ENCODE results near the gene CBX6.
A peak's percentile ranks its signal among the peaks of the same experiment; 100 is the strongest.

CBX6 gene

GRCh38 chr22:38826386-38826785, 45.6 kb downstream of the CBX6 start:
- H4K8ac ChIP-seq (ENCODE audit: low read depth, low read length) = no peak overlapping the region
- no peaks in the 10 kb centered on the region for H3K36me3 ChIP-seq (replicated peaks in 1 of 2; ENCODE audit: control insufficient read depth in 2 of 2, insufficient read depth in 2 of 2, low read length in 2 of 2)
- H2AK5ac ChIP-seq (ENCODE audit: low read depth, low read length) = peak overlapping the region; percentile 37
- no peak overlapping the region for H3K4me3 ChIP-seq (ENCODE audit: low read length in 2 of 2)
- H2AFZ ChIP-seq (ENCODE audit: low read length) = no peak overlapping the region
- peaks cover 2% of the 10 kb centered on the region for H3K79me1 ChIP-seq (ENCODE audit: low read depth, low read length)
- no peak overlapping the region for H2BK12ac ChIP-seq (ENCODE audit: low read length)
- no peaks in the 10 kb centered on the region for H3K9me3 ChIP-seq (replicated peaks in 1 of 2; ENCODE audit: control insufficient read depth in 2 of 2, insufficient read depth in 1 of 2, low read depth in 1 of 2, low read length in 2 of 2)
- WGBS, 2 donors (ENCODE audit: extremely low coverage in 2 of 2, insufficient read length in 2 of 2, insufficient replicate concordance in 1 of 2) = no CpG with 5 or more reads among the region's 16 CpGs
- no peak overlapping the region for H3K4me2 ChIP-seq (ENCODE audit: insufficient read depth, low read length, poor library complexity, severe bottlenecking)
- H3K27me3 ChIP-seq (ENCODE audit: control insufficient read depth in 3 of 3, insufficient read depth in 3 of 3, low read depth in 1 of 3, low read length in 3 of 3) = peaks cover 0 to 21% (median 0%) of the 10 kb centered on the region in 3 experiments
- H3K14ac ChIP-seq (ENCODE audit: low read length) = no peak overlapping the region
- no peak overlapping the region for H2BK120ac ChIP-seq (ENCODE audit: low read depth, low read length)
- DNase-seq (ENCODE audit: low spot score) = no peak
- H3K9ac ChIP-seq (ENCODE audit: low read depth, low read length, poor library complexity) = no peak overlapping the region
- H3K18ac ChIP-seq (ENCODE audit: low read length) = no peak overlapping the region
- no peak overlapping the region for H2BK15ac ChIP-seq (ENCODE audit: low read length)
- H3K27ac ChIP-seq (replicated peaks; ENCODE audit: low read length) = no peak overlapping the region
- no peak overlapping the region for H3K23ac ChIP-seq (ENCODE audit: low read depth, low read length, poor library complexity)
- H4K91ac ChIP-seq (ENCODE audit: low read depth, low read length, poor library complexity) = no peak overlapping the region
- no peak overlapping the region for H2BK5ac ChIP-seq (ENCODE audit: low read length)
- H3K4me1 ChIP-seq (ENCODE audit: control insufficient read depth in 2 of 2, insufficient read depth in 1 of 2, low read depth in 1 of 2, low read length in 2 of 2) = no peaks in the 10 kb centered on the region
- no peak overlapping the region for H3K4ac ChIP-seq (ENCODE audit: low read length)

GRCh38 chr22:38824585-38824984, 47.4 kb downstream of the CBX6 start:
- Histone ChIP-seq H2AFZ (ENCODE audit: low read length) (no peak overlapping the region), H3K9ac (ENCODE audit: low read depth, low read length, poor library complexity) (no peak overlapping the region), H3K23ac (ENCODE audit: low read depth, low read length, poor library complexity) (no peak overlapping the region), H3K36me3 (replicated peaks in 1 of 2; ENCODE audit: control insufficient read depth in 2 of 2, insufficient read depth in 2 of 2, low read length in 2 of 2) (no peaks in the 10 kb centered on the region), H3K4me1 (ENCODE audit: control insufficient read depth in 2 of 2, insufficient read depth in 1 of 2, low read depth in 1 of 2, low read length in 2 of 2) (peaks cover 0 to 8% of the 10 kb centered on the region in 2 donors), H4K8ac (ENCODE audit: low read depth, low read length) (no peak overlapping the region), H2BK12ac (ENCODE audit: low read length) (no peak overlapping the region), H2BK120ac (ENCODE audit: low read depth, low read length) (no peak overlapping the region), H3K4me2 (ENCODE audit: insufficient read depth, low read length, poor library complexity, severe bottlenecking) (no peak overlapping the region), H3K27me3 (ENCODE audit: control insufficient read depth in 3 of 3, insufficient read depth in 3 of 3, low read depth in 1 of 3, low read length in 3 of 3) (peaks cover 0 to 10% (median 0%) of the 10 kb centered on the region in 3 experiments), H3K14ac (ENCODE audit: low read length) (no peak overlapping the region), H3K4ac (ENCODE audit: low read length) (no peak overlapping the region), H3K18ac (ENCODE audit: low read length) (no peak overlapping the region), H2AK5ac (ENCODE audit: low read depth, low read length) (no peak overlapping the region), H4K91ac (ENCODE audit: low read depth, low read length, poor library complexity) (no peak overlapping the region), H3K4me3 (ENCODE audit: low read length in 2 of 2) (no peak overlapping the region), H3K79me1 (ENCODE audit: low read depth, low read length) (no peaks in the 10 kb centered on the region), H3K9me3 (replicated peaks in 1 of 2; ENCODE audit: control insufficient read depth in 2 of 2, insufficient read depth in 1 of 2, low read depth in 1 of 2, low read length in 2 of 2) (no peaks in the 10 kb centered on the region), H2BK5ac (ENCODE audit: low read length) (no peak overlapping the region), H3K27ac (replicated peaks; ENCODE audit: low read length) (no peak overlapping the region), H2BK15ac (ENCODE audit: low read length) (no peak overlapping the region)
- no CpG with 5 or more reads among the region's 4 CpGs for WGBS, 2 donors (ENCODE audit: extremely low coverage in 2 of 2, insufficient read length in 2 of 2, insufficient replicate concordance in 1 of 2)
- peak; percentile 87 for DNase-seq (ENCODE audit: low spot score)

GRCh38 chr22:38823637-38824036, 48.4 kb downstream of the CBX6 start:
- no peaks in the 10 kb centered on the region for H3K9me3 ChIP-seq (replicated peaks in 1 of 2; ENCODE audit: control insufficient read depth in 2 of 2, insufficient read depth in 1 of 2, low read depth in 1 of 2, low read length in 2 of 2)
- no peak overlapping the region for H3K4ac ChIP-seq (ENCODE audit: low read length)
- H3K36me3 ChIP-seq (replicated peaks in 1 of 2; ENCODE audit: control insufficient read depth in 2 of 2, insufficient read depth in 2 of 2, low read length in 2 of 2) = no peaks in the 10 kb centered on the region
- no peak overlapping the region for H3K4me3 ChIP-seq (ENCODE audit: low read length in 2 of 2)
- no peak overlapping the region for H3K27ac ChIP-seq (replicated peaks; ENCODE audit: low read length)
- no peak overlapping the region for H2BK5ac ChIP-seq (ENCODE audit: low read length)
- H3K23ac ChIP-seq (ENCODE audit: low read depth, low read length, poor library complexity) = no peak overlapping the region
- H3K4me1 ChIP-seq (ENCODE audit: control insufficient read depth in 2 of 2, insufficient read depth in 1 of 2, low read depth in 1 of 2, low read length in 2 of 2) = peaks cover 0 to 8% of the 10 kb centered on the region in 2 donors
- H2BK12ac ChIP-seq (ENCODE audit: low read length) = no peak overlapping the region
- H3K14ac ChIP-seq (ENCODE audit: low read length) = no peak overlapping the region
- no peak overlapping the region for H4K8ac ChIP-seq (ENCODE audit: low read depth, low read length)
- no peaks in the 10 kb centered on the region for H3K79me1 ChIP-seq (ENCODE audit: low read depth, low read length)
- DNase-seq (ENCODE audit: low spot score) = no peak
- H3K9ac ChIP-seq (ENCODE audit: low read depth, low read length, poor library complexity) = no peak overlapping the region
- no peak overlapping the region for H2AFZ ChIP-seq (ENCODE audit: low read length)
- H3K18ac ChIP-seq (ENCODE audit: low read length) = no peak overlapping the region
- H2BK120ac ChIP-seq (ENCODE audit: low read depth, low read length) = no peak overlapping the region
- H4K91ac ChIP-seq (ENCODE audit: low read depth, low read length, poor library complexity) = no peak overlapping the region
- no CpG with 5 or more reads among the region's 2 CpGs for WGBS, 2 donors (ENCODE audit: extremely low coverage in 2 of 2, insufficient read length in 2 of 2, insufficient replicate concordance in 1 of 2)
- no peak overlapping the region for H2BK15ac ChIP-seq (ENCODE audit: low read length)
- H3K27me3 ChIP-seq (ENCODE audit: control insufficient read depth in 3 of 3, insufficient read depth in 3 of 3, low read depth in 1 of 3, low read length in 3 of 3) = peaks cover 0 to 12% (median 0%) of the 10 kb centered on the region in 3 experiments
- H2AK5ac ChIP-seq (ENCODE audit: low read depth, low read length) = no peak overlapping the region
- H3K4me2 ChIP-seq (ENCODE audit: insufficient read depth, low read length, poor library complexity, severe bottlenecking) = no peak overlapping the region

GRCh38 chr22:38823076-38823475, 48.9 kb downstream of the CBX6 start:
- H2BK15ac ChIP-seq (ENCODE audit: low read length) = no peak overlapping the region
- peak overlapping the region; percentile 54 for H3K18ac ChIP-seq (ENCODE audit: low read length)
- H3K27me3 ChIP-seq (ENCODE audit: control insufficient read depth in 3 of 3, insufficient read depth in 3 of 3, low read depth in 1 of 3, low read length in 3 of 3) = peaks cover 0 to 9% (median 0%) of the 10 kb centered on the region in 3 experiments
- H3K79me1 ChIP-seq (ENCODE audit: low read depth, low read length) = no peaks in the 10 kb centered on the region
- no peak overlapping the region for H4K8ac ChIP-seq (ENCODE audit: low read depth, low read length)
- peak overlapping the region; percentile 40 for H3K9ac ChIP-seq (ENCODE audit: low read depth, low read length, poor library complexity)
- no peak overlapping the region for H3K4ac ChIP-seq (ENCODE audit: low read length)
- H2BK5ac ChIP-seq (ENCODE audit: low read length) = no peak overlapping the region
- no peak overlapping the region for H2AFZ ChIP-seq (ENCODE audit: low read length)
- WGBS, 2 donors (ENCODE audit: extremely low coverage in 2 of 2, insufficient read length in 2 of 2, insufficient replicate concordance in 1 of 2) = no CpG with 5 or more reads among the region's 4 CpGs
- H3K27ac ChIP-seq (replicated peaks; ENCODE audit: low read length) = no peak overlapping the region
- no peaks in the 10 kb centered on the region for H3K36me3 ChIP-seq (replicated peaks in 1 of 2; ENCODE audit: control insufficient read depth in 2 of 2, insufficient read depth in 2 of 2, low read length in 2 of 2)
- H3K23ac ChIP-seq (ENCODE audit: low read depth, low read length, poor library complexity) = peak overlapping the region; percentile 90
- H2AK5ac ChIP-seq (ENCODE audit: low read depth, low read length) = no peak overlapping the region
- no peak overlapping the region for H2BK120ac ChIP-seq (ENCODE audit: low read depth, low read length)
- no peak overlapping the region for H2BK12ac ChIP-seq (ENCODE audit: low read length)
- H3K4me1 ChIP-seq (ENCODE audit: control insufficient read depth in 2 of 2, insufficient read depth in 1 of 2, low read depth in 1 of 2, low read length in 2 of 2) = peaks cover 0 to 8% of the 10 kb centered on the region in 2 donors
- no peak overlapping the region for H3K4me3 ChIP-seq (ENCODE audit: low read length in 2 of 2)
- peak overlapping the region; percentile 92 for H3K14ac ChIP-seq (ENCODE audit: low read length)
- no peaks in the 10 kb centered on the region for H3K9me3 ChIP-seq (replicated peaks in 1 of 2; ENCODE audit: control insufficient read depth in 2 of 2, insufficient read depth in 1 of 2, low read depth in 1 of 2, low read length in 2 of 2)
- H4K91ac ChIP-seq (ENCODE audit: low read depth, low read length, poor library complexity) = no peak overlapping the region
- H3K4me2 ChIP-seq (ENCODE audit: insufficient read depth, low read length, poor library complexity, severe bottlenecking) = no peak overlapping the region
- no peak for DNase-seq (ENCODE audit: low spot score)
